Measurements from ENCODE around the gene AZGP1. TPM values are rescaled to one million over a fixed set of nuclear protein-coding genes. Genes with fewer than 3 reads are reported as not detected.

Gene AZGP1
- polyA plus RNA-seq, 3 donors: 62.6 to 70.1 (median 68.7) TPM

DNA sequence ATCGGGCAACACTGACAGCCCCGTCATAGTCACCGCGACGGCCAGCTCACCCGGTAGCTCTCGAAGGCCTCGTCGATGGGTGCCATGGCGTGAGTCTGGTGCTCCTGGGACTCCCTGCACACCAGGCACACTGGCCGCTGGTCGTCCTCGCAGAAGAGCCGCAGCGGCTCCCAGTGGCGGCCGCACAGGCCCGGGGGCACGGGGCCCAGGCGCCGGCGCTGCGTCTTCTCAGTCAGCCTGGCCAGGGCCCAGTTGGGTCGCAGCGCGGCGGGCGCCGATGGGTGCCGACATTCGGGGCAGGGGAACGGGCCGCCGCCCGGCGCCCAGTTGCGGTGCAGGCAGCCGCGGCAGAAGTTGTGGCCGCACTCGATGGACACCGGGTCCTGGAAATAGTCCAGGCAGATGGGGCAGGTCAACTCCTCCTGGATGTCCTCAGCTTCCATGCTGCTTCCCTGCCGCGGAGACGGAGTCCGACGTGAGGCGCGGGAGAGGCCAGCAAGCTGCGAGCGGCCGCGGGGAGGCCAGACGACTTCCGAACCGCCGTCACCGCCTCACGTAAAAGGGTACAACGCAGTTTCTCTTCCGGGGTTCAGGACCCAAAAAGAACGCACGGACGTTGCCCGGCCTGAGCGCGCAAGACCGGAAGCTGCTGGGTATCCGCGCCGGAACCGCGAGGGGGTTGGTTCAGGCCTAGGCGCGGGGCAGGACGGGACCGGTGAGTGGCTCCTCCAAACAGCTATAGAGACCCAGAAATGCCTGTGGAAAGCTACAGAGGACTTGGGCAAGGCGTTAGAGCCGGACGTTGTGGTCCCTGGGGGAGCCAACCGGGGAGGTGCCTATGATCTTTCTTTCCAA is 56.6 kb downstream of the AZGP1 start, which contains the start of gene TRIM4:
TRIM4 (minus strand) TSS at position 572 of the 855 bp plus-strand sequence; CDS start at position 443, 129 bp downstream.
- DNase-seq: peak; percentile 74

Other genes starting within 250 kb of the AZGP1 start
- gene CYP3A7, start 240.8 kb downstream of the AZGP1 start, polyA plus RNA-seq (ENCODE audit: insufficient read length in 3 of 3): under 1 TPM; 0.16 to 0.53 (median 0.43) TPM
- gene CYP3A4, start 191.8 kb downstream of the AZGP1 start, polyA plus RNA-seq (ENCODE audit: insufficient read length in 3 of 3): under 1 TPM; 0.20 to 0.49 (median 0.36) TPM
- under 1 TPM; 0.14 to 0.95 (median 0.73) TPM for gene CYP3A43, start 148.0 kb downstream of the AZGP1 start, polyA plus RNA-seq (ENCODE audit: insufficient read length in 3 of 3)
- under 1 TPM in 1 of 3 donors, not detected in 2; 0.27 TPM for gene OR2AE1, start 99.0 kb downstream of the AZGP1 start, polyA plus RNA-seq (ENCODE audit: insufficient read length in 3 of 3)
- 10 to 100 TPM; 30.1 to 39.5 (median 31.1) TPM for gene TRIM4, start 56.5 kb downstream of the AZGP1 start, polyA plus RNA-seq (ENCODE audit: insufficient read length in 3 of 3)
- 1 to 10 TPM in 1 of 3 donors, under 1 TPM in 2; 0.86 to 1.7 (median 0.95) TPM for gene GJC3, start 46.4 kb downstream of the AZGP1 start, polyA plus RNA-seq (ENCODE audit: insufficient read length in 3 of 3)
- 10 to 100 TPM; 42.4 to 68.8 (median 63.1) TPM for gene ZKSCAN1, start 39.6 kb upstream of the AZGP1 start, polyA plus RNA-seq (ENCODE audit: insufficient read length in 3 of 3)
- 10 to 100 TPM; 22.8 to 27.1 (median 23.3) TPM for gene ZSCAN21, start 73.7 kb upstream of the AZGP1 start, polyA plus RNA-seq (ENCODE audit: insufficient read length in 3 of 3)
- gene ZNF3, start 105.7 kb upstream of the AZGP1 start, polyA plus RNA-seq (ENCODE audit: insufficient read length in 3 of 3): 10 to 100 TPM; 50.5 to 58.6 (median 57.8) TPM
- 100 to 1,000 TPM; 133 to 137 (median 135) TPM for gene COPS6, start 112.9 kb upstream of the AZGP1 start, polyA plus RNA-seq (ENCODE audit: insufficient read length in 3 of 3)
- 100 to 1,000 TPM; 166 to 180 (median 170) TPM for gene MCM7, start 125.4 kb upstream of the AZGP1 start, polyA plus RNA-seq (ENCODE audit: insufficient read length in 3 of 3)
- gene AP4M1, start 125.6 kb upstream of the AZGP1 start, polyA plus RNA-seq (ENCODE audit: insufficient read length in 3 of 3): 10 to 100 TPM; 33.4 to 39.4 (median 39.0) TPM
- 10 to 100 TPM; 65.8 to 72.3 (median 69.2) TPM for gene TAF6, start 143.3 kb upstream of the AZGP1 start, polyA plus RNA-seq (ENCODE audit: insufficient read length in 3 of 3)
- gene CNPY4, start 143.6 kb upstream of the AZGP1 start, polyA plus RNA-seq (ENCODE audit: insufficient read length in 3 of 3): 10 to 100 TPM; 39.3 to 43.0 (median 41.5) TPM
- 1 to 10 TPM; 1.7 to 2.6 (median 2.0) TPM for gene MBLAC1, start 150.9 kb upstream of the AZGP1 start, polyA plus RNA-seq (ENCODE audit: insufficient read length in 3 of 3)
- 100 to 1,000 TPM; 116 to 136 (median 129) TPM for gene LAMTOR4, start 172.9 kb upstream of the AZGP1 start, polyA plus RNA-seq (ENCODE audit: insufficient read length in 3 of 3)
- gene TRAPPC14, start 182.7 kb upstream of the AZGP1 start, polyA plus RNA-seq (ENCODE audit: insufficient read length in 3 of 3): 10 to 100 TPM; 21.0 to 27.1 (median 24.7) TPM
- 1 to 10 TPM; 5.8 to 6.0 (median 5.9) TPM for gene GAL3ST4, start 192.6 kb upstream of the AZGP1 start, polyA plus RNA-seq (ENCODE audit: insufficient read length in 3 of 3)
- gene GPC2, start 201.3 kb upstream of the AZGP1 start, polyA plus RNA-seq (ENCODE audit: insufficient read length in 3 of 3): 10 to 100 TPM; 13.6 to 16.6 (median 14.0) TPM
- gene STAG3, start 201.9 kb upstream of the AZGP1 start, polyA plus RNA-seq (ENCODE audit: insufficient read length in 3 of 3): 10 to 100 TPM; 10.2 to 33.4 (median 30.1) TPM
- 1 to 10 TPM; 2.0 to 9.2 (median 8.1) TPM for gene PVRIG, start 243.9 kb upstream of the AZGP1 start, polyA plus RNA-seq (ENCODE audit: insufficient read length in 3 of 3)

All from renal pelvis (tissue), 4 donors.